GM12878 (cell line): ENCODE data around the gene ITGA8. TPM values are rescaled to one million over a fixed set of nuclear protein-coding genes. Genes with fewer than 3 reads are reported as not detected.

Experiments
- ATAC-seq: fragments of 200-7000 bp; cut with Tn5 transposase; 3 replicates; pipeline ENCODE4 v1.9.1; 2020; ENCODE audit warnings: mild to moderate bottlenecking, moderate library complexity
- BruUV-seq: library from RNA; stranded (reverse); fragments of 400-500 nt; replicated peaks from 2 replicates; lab custom pipeline; 2021; lab: Mats Ljungman, UMichigan
- CTCF ChIA-PET: fragments of 300-600 bp; sonication (Branson Sonifier 250); formaldehyde crosslinking; extraction: SDS; loops from one replicate; lab custom pipeline; 2021; ENCODE audit warnings: inconsistent platforms; lab: Yijun Ruan, JAX
- POLR2A ChIA-PET: fragments of 350-600 bp; formaldehyde crosslinking; extraction: SDS; loops from one replicate; lab custom pipeline; 2021; ENCODE audit warnings: inconsistent platforms; lab: Charles Lee
- RAD21 ChIA-PET: fragments of 300-600 bp; sonication (Branson Sonifier 250); formaldehyde crosslinking; loops from one replicate; lab custom pipeline; 2023; ENCODE audit warnings: antibody characterized with exemption; ENCODE audit not compliant: unreplicated experiment; lab: Charles Lee
- SMC1A ChIA-PET: fragments of 300-600 bp; sonication (Branson Sonifier 250); formaldehyde crosslinking; loops from one replicate; lab custom pipeline; 2023; ENCODE audit not compliant: unreplicated experiment, uncharacterized antibody; lab: Charles Lee
- DNase-seq: peaks from one replicate; pipeline ENCODE4 v3.0.0-alpha.2; 2011; ENCODE audit warnings: low read depth, low spot score
- FAIRE-seq: peaks from 3 replicates; lab custom pipeline; 2011; peaks lifted over from hg19 to GRCh38; lab: Jason Lieb, UNC
- H2AFZ ChIP-seq: 2 replicates; pipeline ENCODE4 v1.6.0; 2011; ENCODE audit warnings: low read depth, low read length, control low read depth; ENCODE audit not compliant: control insufficient read depth
- H3K27ac ChIP-seq: 2 replicates; pipeline ENCODE4 v1.5.1; 2011; ENCODE audit warnings: control low read depth; ENCODE audit not compliant: control insufficient read depth, insufficient read depth
- H3K27me3 ChIP-seq, 2 experiments: replicated peaks in 1 of 2; 2 replicates each; pipeline versions ENCODE4 v1.6.0 to v1.6.1; 2011; ENCODE audit warnings: low read length in 1 of 2; ENCODE audit not compliant: control insufficient read depth in 2 of 2, insufficient read depth in 2 of 2
- H3K36me3 ChIP-seq, 2 experiments: 2 replicates each; pipeline ENCODE4 v1.5.1; 2011; ENCODE audit warnings: low read length in 1 of 2; ENCODE audit not compliant: control insufficient read depth in 2 of 2, insufficient read depth in 2 of 2
- H3K4me1 ChIP-seq: 2 replicates; pipeline ENCODE4 v1.6.1; 2011; ENCODE audit warnings: mild to moderate bottlenecking, low read length, moderate library complexity, mixed read lengths; ENCODE audit not compliant: control insufficient read depth, insufficient read depth
- H3K4me2 ChIP-seq: 2 replicates; pipeline ENCODE4 v1.6.0; 2011; ENCODE audit warnings: control low read depth; ENCODE audit not compliant: control insufficient read depth, insufficient read depth
- H3K4me3 ChIP-seq: fragments of 200-600 bp; sonication (generic); 2 replicates; pipeline ENCODE4 v1.5.1; 2016
- H3K79me2 ChIP-seq: 2 replicates; pipeline ENCODE4 v1.6.0; 2011; ENCODE audit warnings: low read length; ENCODE audit not compliant: control insufficient read depth, insufficient read depth
- H3K9ac ChIP-seq: 2 replicates; pipeline ENCODE4 v1.8.0; 2011; ENCODE audit warnings: low read length, control low read depth, mixed read lengths; ENCODE audit not compliant: control insufficient read depth, insufficient read depth
- H3K9me3 ChIP-seq: replicated peaks from 3 replicates; pipeline ENCODE4 v1.5.1; 2011; ENCODE audit warnings: mild to moderate bottlenecking, low read length; ENCODE audit not compliant: control insufficient read depth, insufficient read depth
- H4K20me1 ChIP-seq: 2 replicates; pipeline ENCODE4 v1.6.0; 2011; ENCODE audit not compliant: control insufficient read depth, insufficient read depth
- CEBPZ ChIP-seq: fragments of 150-350 bp; IDR thresholded peaks from 2 replicates; pipeline ENCODE4 v1.6.1; 2016; ENCODE audit warnings: low read depth, low read length
- EGR1 ChIP-seq, 2 experiments: IDR thresholded peaks; 1 replicate in 1 of 2; 2 replicates in 1 of 2; pipeline ENCODE4 v1.6.1; 2011 to 2012; ENCODE audit warnings: low read depth in 2 of 2, low read length in 2 of 2, borderline replicate concordance in 1 of 2, mild to moderate bottlenecking in 1 of 2, moderate library complexity in 1 of 2
- FOXM1 ChIP-seq: IDR thresholded peaks from 2 replicates; pipeline ENCODE4 v1.6.1; 2012; ENCODE audit warnings: low read depth, mild to moderate bottlenecking, inconsistent platforms, low read length, moderate library complexity
- HCFC1 ChIP-seq: fragments of 150-350 bp; IDR thresholded peaks from 2 replicates; pipeline ENCODE4 v1.6.1; 2014; ENCODE audit warnings: low read length
- KAT2A ChIP-seq: conservative IDR thresholded peaks from 2 replicates; pipeline ENCODE4 v1.6.1; 2011; ENCODE audit warnings: low read depth, low read length; ENCODE audit not compliant: control insufficient read depth
- MEF2A ChIP-seq: IDR thresholded peaks from 2 replicates; pipeline ENCODE4 v1.6.1; 2011; ENCODE audit warnings: low read depth, mild to moderate bottlenecking, low read length, moderate library complexity; ENCODE audit not compliant: insufficient read depth
- SMARCA5 ChIP-seq: fragments of 450-650 bp; IDR thresholded peaks from 2 replicates; pipeline ENCODE4 v1.6.1; 2017; ENCODE audit warnings: mild to moderate bottlenecking
- ZBTB33 ChIP-seq: fragments of 450-650 bp; IDR thresholded peaks from 2 replicates; pipeline ENCODE4 v1.6.1; 2017; ENCODE audit warnings: mild to moderate bottlenecking
- WGBS: methylation state at CpG from one replicate; pipeline ENCODE4 v1.1.6; 2016; ENCODE audit warnings: low lambda C conversion rate; ENCODE audit not compliant: insufficient replicate concordance, insufficient coverage; ENCODE audit errors: missing lambda C conversion rate; 5-methylcytosine and 5-hydroxymethylcytosine counted together
- in situ Hi-C: fragments of 300-500 bp; cut with MboI; formaldehyde crosslinking; loops from 9 replicates; pipeline ENCODE4 v1.14.3; 2018; ENCODE audit warnings: mixed read lengths
- intact Hi-C: fragments of 100-400 bp; cut with micrococcal nuclease; formaldehyde crosslinking; loops from one replicate; pipeline ENCODE4 v1.14.2; 2022; ENCODE audit not compliant: unreplicated experiment
- polyA plus RNA-seq, 11 experiments: library from polyadenylated mRNA; depleted of rRNA in 4 of 11; unstranded in 6 of 11; stranded (reverse) in 5 of 11; fragments of >200 nt; fragmentation: Nextera tagmentation in 4 of 11; fragmentation: Illumina TruSeq in 1 of 11; extraction: Ambion mirVana in 4 of 11; extraction: Trizol in 1 of 11; gene quantifications; 1 replicate in 1 of 11; 2 replicates in 10 of 11; pipeline versions ENCODE4 v1.2.1 to v1.2.3, GENCODE V29; 2011 to 2016; ENCODE audit warnings: inconsistent platforms in 2 of 11, missing spikeins in 2 of 11, low read depth in 1 of 11
- total RNA-seq, 4 experiments: library from RNA; depleted of rRNA in 3 of 4; stranded (reverse); fragments of >200 nt in 3 of 4; fragmentation: Illumina TruSeq in 1 of 4; extraction: Trizol in 1 of 4; gene quantifications; 2 replicates each; pipeline versions ENCODE4 v1.2.1 to v1.2.3, GENCODE V29; 2013 to 2021

ITGA8 gene
- total and polyA plus RNA-seq, 10 of the 15 experiments (the other 5 are each of a cell fraction or from before 2014, with no cell fraction given), result 0.03 TPM; not detected in 9

GRCh38 chr10:15651175-15651574, 68.5 kb downstream of the ITGA8 start:
- ChIA-PET CTCF (interaction anchor here (0.6 to 1.7 kb wide), 3 partner anchors 66 to 213 kb away, joined by 4 to 6 read pairs (median 4); no protein-coding TSS in a partner anchor), RAD21 (interaction anchor here (0.6 kb wide), 1 partner anchor 95 kb away, joined by 3 read pairs; no protein-coding TSS in a partner anchor), POLR2A (no interaction called here), SMC1A (interaction anchor here (0.6 kb wide), 1 partner anchor 102 kb away, joined by 3 read pairs; no protein-coding TSS in a partner anchor)
- Histone ChIP-seq H3K79me2 (no peaks in the 10 kb centered on the region), H3K9ac (no peak overlapping the region), H4K20me1 (no peaks in the 10 kb centered on the region), H3K4me3 (no peak overlapping the region), H3K9me3 (no peaks in the 10 kb centered on the region), H3K27me3 (no peaks in the 10 kb centered on the region), H3K36me3 (no peaks in the 10 kb centered on the region), H3K27ac (no peak overlapping the region), H3K4me2 (no peak overlapping the region), H2AFZ (no peak overlapping the region), H3K4me1 (no peaks in the 10 kb centered on the region)
- ATAC-seq (no peak), DNase-seq (no peak), FAIRE-seq (no peak)
- WGBS, result 30% methylated on average over 6 of the region's 6 CpGs
- no TSS peak for BruUV-seq
- in situ Hi-C loops, result no loop called here
- intact Hi-C loops, result loop anchor here (5.0 kb wide), 1 partner anchor 91 kb away; no protein-coding TSS in a partner anchor
- TF ChIP-seq CEBPZ, result no peak
- TF ChIP-seq FOXM1, result no peak
- no peak for TF ChIP-seq KAT2A
- TF ChIP-seq MEF2A, result no peak
- no peak for TF ChIP-seq HCFC1
- no peak for TF ChIP-seq EGR1 (IDR thresholded peaks at IDR 0.05; ENCODE audit: borderline replicate concordance in 1 of 2, low read depth in 2 of 2, low read length in 2 of 2)
- TF ChIP-seq SMARCA5, result no peak
- TF ChIP-seq ZBTB33, result no peak
